DOHH2 (cell line): ENCODE results near the gene ELOVL5.

Experiments
- CTCF ChIP-seq: fragments of 200-600 bp; sonication (generic); IDR thresholded peaks from one replicate; pipeline ENCODE4 v1.5.1; 2014; ENCODE audit warnings: antibody characterized with exemption, mild to moderate bottlenecking, low read depth, low read length; ENCODE audit not compliant: poor library complexity, severe bottlenecking
- EZH2phosphoT487 ChIP-seq: fragments of 200-600 bp; sonication (generic); IDR thresholded peaks from 2 replicates; pipeline ENCODE4 v1.6.1; 2017; ENCODE audit warnings: borderline replicate concordance, mild to moderate bottlenecking, antibody characterized with exemption, low read length, moderate library complexity, mixed read lengths

DNA sequence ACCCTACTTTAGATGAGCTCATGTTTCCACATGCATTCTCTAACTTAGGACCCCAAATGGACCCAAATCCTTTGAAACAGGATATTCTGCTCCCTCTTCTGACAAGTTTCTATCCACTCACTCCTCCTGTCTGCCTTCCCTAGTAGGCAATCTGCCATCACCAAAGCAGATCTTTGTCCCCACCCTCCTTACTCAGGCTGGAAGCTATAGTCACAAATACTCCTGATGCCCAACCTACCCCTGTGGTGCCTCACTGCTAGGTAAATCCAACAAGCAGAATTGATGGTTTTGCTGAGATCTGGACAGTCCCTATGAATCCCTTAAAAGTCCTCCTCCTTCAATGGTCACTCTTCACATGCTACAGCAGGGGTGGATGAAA, 21.7 kb downstream of the ELOVL5 start:
- TF ChIP-seq CTCF, result no peak
- TF ChIP-seq EZH2phosphoT487, result no peak
